Chondrocyte (in vitro differentiated cells): ENCODE results near the gene CD99. TPM values are rescaled to one million over a fixed set of nuclear protein-coding genes. Genes with fewer than 3 reads are reported as not detected.
A peak's percentile ranks its signal among the peaks of the same experiment; 100 is the strongest.

Source experiments
- DNase-seq: peaks from one replicate; pipeline ENCODE4 v3.0.0; 2021; ENCODE audit warnings: mixed read lengths, low spot score
- H3K27ac Mint-ChIP-seq: one replicate; pipeline ENCODE4 v1.8.0; 2021; ENCODE audit warnings: mild to moderate bottlenecking, moderate library complexity, mixed read lengths; ENCODE audit not compliant: unreplicated experiment
- H3K27me3 Mint-ChIP-seq: 2 replicates; pipeline ENCODE4 v1.8.0; 2021; ENCODE audit warnings: low read depth, mixed read lengths
- H3K36me3 Mint-ChIP-seq: 2 replicates; pipeline ENCODE4 v1.8.0; 2021; ENCODE audit warnings: low read depth, mixed read lengths
- H3K4me1 Mint-ChIP-seq: 2 replicates; pipeline ENCODE4 v1.8.0; 2021; ENCODE audit warnings: low read depth, mild to moderate bottlenecking, mixed read lengths
- H3K4me3 Mint-ChIP-seq: one replicate; pipeline ENCODE4 v1.8.0; 2021; ENCODE audit warnings: mild to moderate bottlenecking, moderate library complexity, mixed read lengths; ENCODE audit not compliant: unreplicated experiment
- H3K9me3 Mint-ChIP-seq: 2 replicates; pipeline ENCODE4 v1.8.0; 2021; ENCODE audit warnings: low read depth, mixed read lengths
- CTCF ChIP-seq: fragments of 200-600 bp; sonication (generic); IDR thresholded peaks from 2 replicates; pipeline ENCODE4 v1.5.0; 2021; ENCODE audit warnings: antibody characterized with exemption, mild to moderate bottlenecking, moderate library complexity
- total RNA-seq: library from RNA; stranded (reverse); gene quantifications from 3 replicates; pipeline ENCODE4 v1.2.1, GENCODE V29; 2021

The CD99 gene
- total RNA-seq, 1 donor from 2014 or later: 570 TPM

DNA sequence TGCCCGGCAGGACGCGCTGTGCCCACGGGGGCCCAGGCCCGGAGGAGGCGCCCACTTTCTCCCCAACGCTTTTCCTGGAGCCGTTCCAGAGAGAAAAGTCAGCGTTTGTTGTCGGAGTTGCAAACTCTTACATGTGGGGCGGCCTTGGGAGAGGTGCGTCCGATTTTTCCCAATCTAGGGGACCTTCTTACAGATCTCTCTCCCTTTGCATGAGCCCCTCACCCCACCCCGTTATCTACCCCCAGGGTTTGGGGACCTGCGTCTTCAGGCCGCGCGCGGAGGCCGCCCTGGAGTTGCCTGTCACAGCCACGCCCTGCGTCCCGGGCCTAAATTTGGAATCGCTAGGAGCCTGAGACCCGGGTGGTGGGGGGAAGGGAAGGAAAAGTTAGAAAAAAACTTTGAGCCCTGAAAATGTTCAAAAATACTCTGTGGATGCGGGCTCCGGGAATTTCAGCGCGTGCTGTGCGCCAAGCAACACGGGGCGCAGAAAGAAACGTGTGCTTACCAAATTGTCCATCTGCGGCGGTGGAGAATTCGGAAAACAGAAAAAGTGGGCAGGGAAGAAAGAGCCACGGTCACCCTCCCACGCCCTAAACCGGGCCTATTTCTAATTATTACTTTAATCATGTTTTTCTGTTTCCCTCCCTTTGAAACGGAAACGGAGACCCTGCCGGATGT, 587 bp downstream of the CD99 start:
- H3K27me3 Mint-ChIP-seq: no peaks in the 10 kb centered on the region
- no peaks in the 10 kb centered on the region for H3K36me3 Mint-ChIP-seq
- DNase-seq: no peak
- H3K9me3 Mint-ChIP-seq: no peaks in the 10 kb centered on the region
- peaks cover 48% of the 10 kb centered on the region for H3K4me1 Mint-ChIP-seq
- TF ChIP-seq CTCF: no peak
- H3K4me3 Mint-ChIP-seq: peak overlapping the region; percentile 92
- peak overlapping the region; percentile 90 for H3K27ac Mint-ChIP-seq

GRCh38 chrX:2692221-2693112, 1.4 kb downstream of the CD99 start:
- no peaks in the 10 kb centered on the region for H3K9me3 Mint-ChIP-seq
- no peak for TF ChIP-seq CTCF
- H3K4me1 Mint-ChIP-seq: peaks cover 56% of the 10 kb centered on the region
- DNase-seq: no peak
- no peaks in the 10 kb centered on the region for H3K36me3 Mint-ChIP-seq
- H3K27me3 Mint-ChIP-seq: no peaks in the 10 kb centered on the region
- H3K27ac Mint-ChIP-seq: peak overlapping the region; percentile 90
- peak overlapping the region; percentile 92 for H3K4me3 Mint-ChIP-seq

DNA sequence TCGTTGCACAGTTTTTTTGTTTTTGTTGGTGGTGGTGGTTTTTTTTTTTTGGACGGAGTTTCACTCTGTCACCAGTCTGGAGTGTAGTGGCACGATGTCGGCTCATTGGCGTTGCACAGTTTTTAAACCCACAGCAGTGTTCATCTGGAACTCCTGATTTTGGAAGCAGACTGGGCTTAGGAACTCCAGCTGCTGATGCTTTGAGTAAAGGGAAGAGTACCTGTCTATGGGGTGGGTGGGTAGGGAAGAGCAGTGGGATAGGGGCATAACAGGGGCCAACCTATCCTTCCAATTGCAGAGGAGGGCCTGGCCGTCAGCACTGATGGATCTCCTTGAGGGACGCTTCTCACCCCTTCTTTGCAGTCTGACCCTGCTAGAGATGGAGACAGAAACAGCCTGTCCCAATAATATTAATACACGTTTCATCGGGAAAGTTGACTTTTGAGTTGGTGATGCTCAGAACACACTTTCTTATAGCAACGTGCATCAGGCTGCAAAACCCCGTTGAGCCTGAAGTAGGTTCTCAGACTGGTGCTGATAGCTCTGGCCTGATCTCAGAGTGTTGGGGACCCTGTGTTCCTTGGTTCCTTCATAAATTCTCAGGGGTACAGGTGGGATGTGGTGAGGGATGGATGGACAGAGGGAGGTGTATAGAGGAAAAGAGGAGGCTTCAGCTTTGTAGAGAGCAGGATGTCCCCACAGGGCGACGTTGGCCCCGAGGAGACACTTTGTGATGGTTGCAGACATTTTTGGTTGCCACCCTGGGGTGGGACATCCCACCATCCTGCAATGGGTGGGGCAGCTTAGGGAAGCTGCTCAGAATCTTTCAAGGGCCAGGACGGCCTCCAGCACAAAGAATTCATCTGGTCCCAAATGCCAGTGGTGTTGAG, 2.3 kb downstream of the CD99 start:
- TF ChIP-seq CTCF: no peak
- Mint-ChIP-seq H3K36me3 (no peaks in the 10 kb centered on the region), H3K9me3 (no peaks in the 10 kb centered on the region), H3K27me3 (no peaks in the 10 kb centered on the region), H3K4me1 (peaks cover 65% of the 10 kb centered on the region), H3K4me3 (peak overlapping the region; percentile 92), H3K27ac (peak overlapping the region; percentile 90)
- DNase-seq: no peak

GRCh38 chrX:2694914-2695267, 3.8 kb downstream of the CD99 start:
- peak overlapping the region; percentile 75 for H3K27ac Mint-ChIP-seq
- H3K9me3 Mint-ChIP-seq: no peaks in the 10 kb centered on the region

More at GRCh38 chrX:2694914-2695267, 3.8 kb downstream of the CD99 start:
- no peak for TF ChIP-seq CTCF
- H3K4me3 Mint-ChIP-seq: peak overlapping the region; percentile 13
- DNase-seq: no peak
- H3K4me1 Mint-ChIP-seq: peaks cover 69% of the 10 kb centered on the region
- no peaks in the 10 kb centered on the region for H3K36me3 Mint-ChIP-seq
- H3K27me3 Mint-ChIP-seq: no peaks in the 10 kb centered on the region
